GM19467 (cell line): Measurements from ENCODE around the gene CCNF.

Experiments used
- ATAC-seq: cut with Tn5 transposase; IDR thresholded peaks from one replicate; pipeline ENCODE4 v1.9.1; 2021; ENCODE audit warnings: mild to moderate bottlenecking, moderate library complexity; ENCODE audit not compliant: unreplicated experiment

Gene CCNF

DNA sequence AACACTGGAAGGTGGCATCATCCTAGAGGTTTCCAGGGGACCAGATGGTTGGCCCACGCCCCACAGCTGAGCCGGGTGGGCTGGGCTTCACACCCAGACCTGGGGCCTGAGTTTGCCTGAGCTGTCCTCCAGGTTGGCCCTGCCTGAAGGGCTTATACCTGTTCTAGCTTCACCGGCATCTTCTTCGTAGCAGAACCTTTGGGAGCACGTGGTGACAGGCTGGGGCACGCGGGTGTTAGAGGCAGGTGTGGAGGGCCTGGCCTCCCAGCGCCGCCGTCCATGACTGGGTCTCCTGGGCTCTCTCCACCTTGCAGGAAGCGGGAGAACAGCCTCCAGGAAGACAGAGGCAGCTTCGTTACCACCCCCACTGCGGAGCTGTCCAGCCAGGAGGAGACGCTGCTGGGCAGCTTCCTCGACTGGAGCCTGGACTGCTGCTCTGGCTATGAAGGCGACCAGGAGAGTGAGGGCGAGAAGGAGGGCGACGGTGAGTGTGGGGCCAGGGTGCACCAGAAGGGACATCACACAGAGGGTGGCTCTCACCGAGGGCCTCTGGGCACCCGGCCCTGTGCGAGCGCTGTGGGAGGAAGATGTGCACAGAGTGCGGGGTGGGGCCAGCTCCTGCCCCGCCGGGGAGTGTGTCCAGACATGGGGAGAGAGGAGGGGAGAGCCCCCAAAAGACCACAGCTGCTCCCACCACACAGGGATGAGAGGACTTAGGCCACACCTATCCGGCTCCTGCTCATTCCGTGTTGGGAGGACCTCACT, 26.0 kb downstream of the CCNF start:
- no peak for ATAC-seq

DNA sequence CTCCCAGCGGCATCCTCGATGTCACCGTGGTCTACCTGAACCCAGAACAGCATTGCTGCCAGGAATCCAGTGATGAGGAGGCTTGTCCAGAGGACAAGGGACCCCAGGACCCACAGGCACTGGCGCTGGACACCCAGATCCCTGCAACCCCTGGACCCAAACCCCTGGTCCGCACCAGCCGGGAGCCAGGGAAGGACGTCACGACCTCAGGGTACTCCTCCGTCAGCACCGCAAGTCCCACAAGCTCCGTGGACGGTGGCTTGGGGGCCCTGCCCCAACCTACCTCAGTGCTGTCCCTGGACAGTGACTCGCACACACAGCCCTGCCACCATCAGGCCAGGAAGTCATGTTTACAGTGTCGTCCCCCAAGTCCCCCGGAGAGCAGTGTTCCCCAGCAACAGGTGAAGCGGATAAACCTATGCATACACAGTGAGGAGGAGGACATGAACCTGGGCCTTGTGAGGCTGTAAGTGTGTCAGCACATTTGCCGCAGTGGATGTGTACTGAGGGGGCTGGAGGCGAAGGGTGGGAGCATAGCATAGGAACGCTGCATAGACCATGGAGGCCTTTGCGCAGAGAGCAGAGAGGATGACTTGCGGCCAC, 27.4 kb downstream of the CCNF start:
- ATAC-seq: no peak

DNA sequence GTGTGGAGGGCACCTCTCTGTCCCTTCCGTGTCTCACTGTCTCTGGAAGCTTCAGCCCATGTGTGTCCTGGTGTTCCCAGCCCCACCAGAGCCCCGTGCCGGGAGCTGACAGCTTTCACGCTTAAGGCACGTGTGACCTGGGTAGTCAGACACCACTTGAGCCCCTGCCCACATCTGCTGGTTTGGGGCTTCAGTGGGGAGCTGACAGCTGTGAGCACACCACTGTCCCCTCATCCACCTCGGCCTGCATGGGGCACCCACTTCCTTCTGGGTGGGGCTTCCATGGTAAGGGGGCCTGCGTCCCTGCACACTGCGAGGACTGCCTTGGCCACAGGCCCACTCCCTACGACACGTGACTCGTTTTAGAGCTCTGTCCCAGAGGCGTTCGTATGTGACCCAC, 28.0 kb downstream of the CCNF start:
- no peak for ATAC-seq

DNA sequence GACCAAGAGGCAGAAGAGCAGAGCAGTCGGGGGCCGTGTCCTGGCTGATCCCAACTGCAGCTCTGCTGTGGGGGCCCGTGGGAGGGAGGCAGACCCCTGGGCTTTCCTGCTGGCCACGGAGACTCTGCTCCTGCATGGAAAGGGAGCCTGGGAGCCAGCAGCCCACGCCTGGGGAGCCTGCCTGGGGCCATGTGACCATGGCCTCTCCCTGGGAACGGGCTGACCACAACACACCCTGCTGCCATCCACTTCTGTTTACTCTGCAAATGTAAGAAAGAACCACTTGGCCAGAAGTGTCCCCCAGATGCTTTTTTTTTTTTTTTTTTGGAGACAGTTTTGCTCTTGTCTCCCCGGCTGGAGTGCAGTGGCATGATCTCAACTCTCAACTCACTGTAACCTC, 28.7 kb downstream of the CCNF start:
- ATAC-seq: no peak

DNA sequence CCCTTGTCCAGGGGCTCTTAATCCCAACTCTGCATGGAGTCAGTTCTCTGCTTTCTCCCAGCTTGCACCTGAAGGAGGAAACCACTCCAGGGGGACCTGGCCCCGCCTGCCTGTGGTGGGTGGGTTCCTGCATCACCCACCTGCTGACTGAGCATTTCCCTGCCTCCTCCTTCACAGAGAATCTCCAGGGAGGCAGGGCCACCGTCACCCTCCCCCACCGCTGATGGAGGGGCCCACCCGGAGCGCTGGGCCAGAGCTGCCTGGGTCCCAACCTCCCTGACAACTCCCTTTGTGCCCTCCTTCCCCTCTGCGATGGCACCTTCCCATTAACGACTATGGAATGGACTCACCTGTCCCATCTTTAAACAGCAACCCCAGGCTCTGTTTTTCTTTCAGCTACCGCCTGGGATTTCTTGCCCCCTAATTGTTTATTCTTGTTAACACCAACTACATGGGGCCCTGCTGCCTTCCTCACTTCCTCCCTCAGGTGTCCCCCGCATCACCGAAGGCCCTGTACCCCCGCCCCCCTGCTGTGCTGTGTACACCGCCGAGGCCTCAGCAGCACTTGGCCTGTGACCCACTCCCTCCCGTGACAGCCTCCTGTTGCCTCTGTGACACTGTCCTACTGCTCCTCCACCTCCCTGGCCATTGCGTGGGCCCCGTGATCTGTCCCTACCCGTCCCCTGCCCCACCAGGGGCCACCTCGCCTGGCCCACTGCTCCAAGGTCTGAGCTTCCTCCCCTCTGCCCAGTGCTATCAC, 29.8 kb downstream of the CCNF start:
- ATAC-seq: no peak

DNA sequence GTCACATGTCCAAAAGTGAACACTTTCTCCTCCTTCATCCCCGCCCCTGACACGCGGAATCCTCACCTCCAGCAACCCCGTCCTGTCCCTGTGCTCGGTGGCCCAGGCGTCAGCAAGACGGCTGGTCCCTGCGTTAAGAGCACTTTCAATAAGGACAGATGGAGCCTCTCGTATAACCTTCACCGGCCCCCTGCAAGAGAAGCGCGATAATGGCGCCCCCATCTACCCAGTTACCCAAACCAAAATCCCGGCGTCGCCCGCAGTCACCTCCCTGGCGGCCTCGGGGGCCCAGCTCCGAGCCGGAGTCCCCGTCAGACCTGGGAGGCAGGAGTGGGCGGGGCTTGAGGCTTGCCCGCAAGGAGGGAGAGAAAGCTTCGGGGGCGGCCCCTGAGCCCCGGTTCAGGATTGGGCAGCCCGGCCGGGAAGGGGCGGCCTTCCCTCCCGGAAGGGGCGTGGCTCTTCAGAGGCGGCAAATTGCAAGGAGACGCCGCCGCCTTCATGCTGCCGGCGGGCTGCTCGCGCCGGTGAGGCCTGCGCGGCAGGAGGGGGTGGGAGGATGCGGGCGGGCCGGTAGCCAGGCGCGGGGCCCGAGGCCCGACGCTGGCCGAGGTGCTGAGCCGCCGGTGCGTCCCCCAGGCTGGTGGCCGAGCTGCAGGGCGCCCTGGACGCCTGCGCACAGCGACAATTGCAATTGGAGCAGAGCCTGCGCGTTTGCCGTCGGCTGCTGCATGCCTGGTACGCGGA, 30.6 kb downstream of the CCNF start, which contains the start of gene TEDC2:
Gene TEDC2 (plus strand): TSS at position 463 of the 744 bp plus-strand sequence. CDS start 36 bp downstream, at position 499.
- ATAC-seq: peak; percentile 75

DNA sequence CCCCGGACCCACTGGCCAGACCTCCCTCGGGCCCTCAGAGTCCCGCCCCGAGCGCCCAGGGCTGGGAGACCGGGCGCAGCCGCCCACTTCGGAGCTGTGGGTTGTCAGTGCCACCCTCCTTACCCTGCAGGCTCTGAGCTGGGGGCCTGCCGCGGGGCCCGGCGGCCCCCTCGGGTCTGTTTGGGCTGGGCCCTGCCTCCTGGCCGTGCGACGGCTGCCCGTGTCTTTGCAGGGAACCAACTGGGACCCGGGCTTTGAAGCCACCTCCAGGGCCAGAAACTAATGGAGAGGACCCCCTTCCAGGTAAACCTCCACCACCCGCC, 31.1 kb downstream of the CCNF start:
- ATAC-seq: no peak

DNA sequence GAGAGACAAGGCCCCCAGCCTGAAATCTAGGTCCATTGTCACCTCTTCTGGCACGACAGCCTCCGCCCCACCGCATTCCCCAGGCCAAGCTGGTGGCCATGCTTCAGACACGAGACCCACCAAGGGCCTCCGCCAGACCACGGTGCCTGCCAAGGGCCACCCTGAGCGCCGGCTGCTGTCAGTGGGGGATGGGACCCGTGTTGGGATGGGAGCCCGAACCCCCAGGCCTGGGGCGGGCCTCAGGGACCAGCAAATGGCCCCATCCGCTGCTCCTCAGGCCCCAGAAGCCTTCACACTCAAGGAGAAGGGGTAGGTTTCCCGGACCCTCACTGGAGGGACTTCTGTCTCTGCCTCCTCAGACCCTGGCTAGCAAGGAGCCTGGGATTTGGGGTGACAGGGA, 31.7 kb downstream of the CCNF start:
- ATAC-seq: no peak

DNA sequence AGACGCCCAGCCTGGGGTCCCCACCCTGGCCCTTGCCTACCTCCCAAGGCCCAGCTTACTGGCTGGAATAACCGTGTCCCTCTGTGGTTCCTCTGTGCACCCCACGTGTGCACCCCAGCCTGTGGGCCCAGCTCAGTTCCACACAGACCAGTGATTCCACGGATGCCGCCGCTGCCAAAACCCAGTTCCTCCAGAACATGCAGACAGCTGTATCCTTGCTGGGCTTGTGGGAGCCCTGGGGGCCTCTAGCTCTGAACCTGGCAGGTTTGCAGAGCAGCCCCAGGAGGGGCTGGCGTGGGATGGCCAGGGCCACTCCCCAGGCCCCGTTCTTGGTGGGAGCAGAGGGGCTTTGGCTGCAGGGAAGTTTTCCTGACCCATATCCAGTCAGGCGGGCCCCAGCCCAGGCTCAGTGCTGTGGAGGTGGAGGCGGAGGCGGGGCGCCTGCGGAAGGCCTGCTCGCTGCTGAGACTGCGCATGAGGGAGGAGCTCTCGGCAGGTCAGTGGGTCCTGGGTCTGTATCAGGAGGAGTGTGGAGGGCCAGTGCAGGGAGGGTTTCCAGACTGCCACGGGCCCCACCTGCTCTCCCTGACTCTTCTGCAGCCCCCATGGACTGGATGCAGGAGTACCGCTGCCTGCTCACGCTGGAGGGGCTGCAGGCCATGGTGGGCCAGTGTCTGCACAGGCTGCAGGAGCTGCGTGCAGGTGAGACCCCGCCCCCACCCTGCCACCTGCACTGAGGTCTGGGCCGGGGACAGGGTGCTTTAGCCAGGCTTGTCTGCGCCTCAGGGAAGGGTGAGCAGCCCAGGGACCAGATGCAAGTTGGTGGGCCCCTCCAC, 33.0 kb downstream of the CCNF start:
- ATAC-seq: no peak

DNA sequence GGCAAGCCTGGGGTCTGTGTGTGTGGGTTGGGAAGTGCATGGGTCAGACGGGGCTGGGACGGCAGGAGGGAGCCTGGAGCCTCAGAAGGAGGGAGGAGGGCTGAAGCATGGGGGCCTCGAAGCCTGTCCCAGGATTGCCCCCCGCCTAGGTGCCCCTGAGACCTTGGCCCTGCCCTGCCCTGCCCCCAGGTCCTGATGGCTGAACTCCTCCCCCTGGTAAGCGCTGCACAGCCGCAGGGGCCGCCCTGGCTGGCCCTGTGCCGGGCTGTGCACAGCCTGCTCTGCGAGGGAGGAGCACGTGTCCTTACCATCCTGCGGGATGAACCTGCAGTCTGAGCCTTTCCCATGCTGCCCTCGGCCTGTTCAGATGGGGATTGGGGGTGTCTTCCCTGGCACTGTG, 35.1 kb downstream of the CCNF start:
- no peak for ATAC-seq

DNA sequence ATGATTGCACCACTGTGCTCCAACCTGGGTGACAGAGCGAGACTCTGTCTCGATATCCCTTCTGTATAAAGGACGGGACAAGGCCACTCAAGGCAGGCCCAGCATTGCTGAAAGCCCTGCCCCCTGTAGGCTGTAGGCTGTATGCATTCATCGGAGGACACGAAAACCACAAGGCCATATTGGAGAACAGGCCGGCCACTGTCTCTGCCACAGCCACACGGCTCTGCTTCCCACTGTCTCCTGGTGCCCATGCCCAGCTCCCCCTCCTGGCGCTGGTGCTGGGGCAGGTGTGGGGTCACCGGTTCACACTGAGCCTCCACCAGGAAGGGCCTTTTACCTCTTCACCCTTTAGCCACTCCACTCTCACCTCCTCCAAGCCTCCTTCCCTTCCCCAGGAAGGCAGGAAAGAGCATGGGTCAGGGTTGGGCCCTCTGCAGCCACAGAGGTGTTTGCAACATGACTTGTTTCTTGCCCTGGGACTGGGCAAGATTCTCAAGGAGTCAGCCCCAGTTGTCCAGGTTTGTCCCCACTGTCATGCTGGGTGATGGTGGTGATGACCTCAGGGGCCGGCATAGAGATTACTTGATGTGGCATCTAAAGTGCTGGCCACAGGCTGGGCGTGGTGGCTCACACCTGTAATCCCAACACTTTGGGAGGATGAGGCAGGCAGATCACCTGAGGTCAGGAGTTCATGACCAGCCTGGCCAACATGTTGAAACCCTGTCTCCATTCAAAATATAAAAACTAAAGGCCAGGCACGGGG, 36.6 kb downstream of the CCNF start:
- no peak for ATAC-seq

DNA sequence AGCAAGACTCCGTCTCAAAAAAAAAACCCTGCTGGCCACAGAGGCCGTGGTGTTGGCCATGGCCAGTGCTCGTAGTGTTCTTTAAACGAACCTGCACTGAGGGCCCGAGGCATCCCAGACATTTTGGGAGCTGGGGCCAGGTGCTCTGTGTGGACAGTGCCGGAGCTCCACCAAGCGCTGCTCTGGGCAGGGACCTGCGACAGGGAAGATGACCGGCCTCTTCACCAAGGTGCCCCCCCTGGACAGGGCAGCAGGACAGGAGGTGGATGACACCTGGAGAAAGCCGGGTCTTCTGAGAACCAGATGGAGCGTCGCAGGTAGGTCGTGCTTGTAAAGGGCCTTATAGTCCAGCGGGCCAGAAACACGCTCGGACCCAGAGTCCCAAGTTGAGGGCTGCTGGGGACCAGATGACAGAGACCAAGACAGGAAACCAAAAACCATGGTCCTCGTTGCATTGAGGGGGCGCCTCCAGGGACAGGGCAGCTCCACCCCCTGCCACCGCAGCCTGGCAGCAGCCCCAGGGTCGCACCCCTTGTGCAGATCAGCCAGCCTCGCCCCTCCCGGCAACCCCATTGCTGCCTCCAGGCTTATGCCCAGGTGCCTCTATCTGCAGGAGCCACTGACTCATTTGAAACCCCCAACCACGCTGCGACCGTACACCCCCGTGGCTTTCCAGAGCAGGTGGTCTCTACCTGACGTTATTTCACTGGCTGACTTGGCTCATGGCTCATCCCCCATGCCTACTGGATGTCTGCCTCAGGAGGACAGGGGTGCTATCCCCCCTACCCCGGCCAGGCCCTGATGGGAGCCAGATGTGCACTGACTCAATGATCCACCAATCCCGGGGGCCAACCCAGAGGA, 37.6 kb downstream of the CCNF start:
- no peak for ATAC-seq

DNA sequence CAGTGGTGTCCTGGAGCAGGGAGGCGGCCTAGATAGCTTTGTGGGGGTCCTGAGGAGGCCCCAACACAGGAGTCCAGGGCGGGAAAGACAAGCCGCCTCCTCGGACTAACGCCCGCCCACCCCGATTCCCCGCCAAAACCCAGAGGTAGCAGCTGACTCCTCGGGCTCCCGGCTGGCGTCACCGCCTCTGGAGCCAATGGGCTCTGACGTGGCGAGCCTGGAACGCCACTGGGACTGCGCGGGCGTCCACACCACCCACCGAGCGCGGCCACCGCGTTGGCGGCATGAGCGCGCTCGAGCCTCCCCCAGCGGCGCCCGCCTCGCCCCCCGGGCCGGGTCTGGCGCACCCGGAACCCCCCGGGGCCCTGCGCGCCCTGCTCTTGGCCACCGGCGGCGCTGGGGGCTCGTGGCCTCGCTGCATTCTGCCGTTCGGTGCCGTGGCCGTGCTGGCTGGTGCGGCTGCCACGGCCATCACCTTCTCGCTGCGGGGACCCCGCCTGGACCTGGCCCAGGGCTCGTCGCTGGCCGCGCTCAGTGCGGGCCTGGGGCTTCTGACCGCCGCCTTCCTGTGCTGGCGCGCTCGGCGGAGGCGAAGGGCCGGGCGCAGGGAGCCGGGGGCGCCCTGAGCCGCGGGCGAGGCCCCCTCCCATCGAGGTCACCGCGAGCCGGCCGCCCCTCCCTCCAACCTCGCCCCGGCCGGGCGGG, 38.4 kb downstream of the CCNF start:
- no peak for ATAC-seq

DNA sequence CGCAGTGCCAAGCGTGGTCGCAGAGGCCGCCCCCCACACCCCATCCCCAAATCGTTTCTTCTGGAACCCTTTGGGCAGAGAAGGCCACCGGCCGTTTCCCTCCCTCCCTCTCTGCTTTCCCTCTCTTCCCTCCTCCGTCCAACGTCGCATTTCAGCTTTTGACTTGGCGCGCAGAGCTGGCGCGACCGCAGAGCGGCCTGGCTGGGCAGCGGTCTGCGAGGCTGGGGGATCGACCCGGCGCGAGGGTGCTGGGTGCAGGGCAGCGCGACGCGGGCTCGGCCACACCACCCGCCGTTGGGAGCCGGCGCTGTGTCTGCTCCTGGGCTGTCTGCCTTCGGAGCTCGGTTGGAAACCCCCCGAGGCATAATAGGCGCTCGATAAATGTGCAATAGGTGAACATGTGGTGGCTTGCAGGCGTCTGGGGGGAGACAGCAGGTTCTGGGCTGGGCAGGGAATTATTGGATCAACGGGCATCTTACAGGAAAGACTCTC, 39.0 kb downstream of the CCNF start:
- ATAC-seq: no peak

DNA sequence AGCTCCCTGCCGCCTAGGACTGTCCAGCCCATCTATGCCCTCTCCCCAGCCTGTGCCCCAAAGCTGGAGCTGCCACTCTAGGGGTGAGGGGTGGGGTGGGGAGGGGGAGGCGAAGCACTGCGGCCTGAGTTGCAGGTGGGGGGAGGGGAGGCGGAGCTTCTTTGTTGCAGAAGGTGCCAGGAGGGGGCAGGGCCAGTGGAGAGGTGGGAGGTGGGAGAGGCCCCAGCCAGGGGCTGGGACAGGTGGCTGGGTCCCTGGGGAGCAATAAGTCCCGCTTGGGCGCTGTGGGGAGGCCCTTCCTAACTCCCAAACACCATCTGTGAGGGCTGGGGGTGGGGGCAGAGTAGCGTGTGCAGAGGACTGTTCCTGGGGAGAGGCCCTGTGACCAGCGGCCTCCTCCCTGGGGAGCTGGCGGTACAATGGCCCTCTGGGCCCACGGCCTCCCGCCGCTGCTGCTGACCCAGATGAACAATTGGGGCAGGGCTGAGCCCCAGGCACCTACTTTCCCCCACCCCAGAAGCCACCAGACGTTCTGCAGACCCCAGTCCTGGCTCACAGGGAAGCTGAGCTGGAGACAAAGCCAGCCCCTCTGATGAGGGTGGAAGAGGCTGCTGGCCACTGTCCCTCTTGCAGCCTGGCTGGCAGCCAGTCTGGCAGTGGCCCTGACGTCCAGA, 39.6 kb downstream of the CCNF start:
- no peak for ATAC-seq

DNA sequence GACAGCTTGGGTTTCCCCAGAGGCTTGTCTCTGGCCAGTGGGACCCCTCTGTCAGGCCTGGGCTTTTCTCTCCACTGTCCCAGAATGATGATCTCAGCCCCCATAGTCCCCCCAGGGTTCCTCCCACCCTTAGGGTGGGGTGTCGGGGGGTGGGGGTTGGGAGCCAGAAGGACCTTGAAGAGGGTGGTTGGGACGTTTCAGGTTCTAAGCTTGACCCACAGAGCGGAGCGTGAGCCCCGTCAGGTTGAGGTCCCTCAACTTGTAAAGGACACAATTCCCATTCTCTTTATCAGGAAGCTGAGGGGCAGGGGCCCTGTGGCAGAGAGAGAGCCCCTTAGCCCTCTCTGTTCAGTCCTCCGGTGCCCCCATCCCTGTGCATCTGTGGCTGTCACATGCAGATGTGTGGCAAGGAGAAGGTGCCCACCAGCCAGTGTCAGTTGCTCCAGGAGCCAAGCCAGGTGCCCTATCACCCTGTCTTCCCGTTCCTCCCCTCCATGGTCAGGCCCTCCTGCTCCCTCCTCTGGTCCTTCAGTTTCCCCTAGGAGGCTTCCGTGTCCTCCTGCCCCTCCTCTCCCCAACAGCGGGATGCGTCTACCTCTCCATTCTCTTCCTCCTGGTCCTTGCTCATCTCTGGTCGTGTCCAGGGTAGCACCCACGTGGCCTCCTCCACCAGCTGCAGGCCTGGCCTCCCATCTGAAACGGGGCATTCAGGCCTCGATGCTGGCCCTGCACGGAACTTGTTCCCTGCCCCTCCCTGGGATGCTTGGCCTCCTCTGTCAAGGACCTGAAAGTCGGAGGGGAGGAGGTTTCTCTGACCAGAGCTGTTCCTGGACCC, 40.4 kb downstream of the CCNF start:
- ATAC-seq: no peak

DNA sequence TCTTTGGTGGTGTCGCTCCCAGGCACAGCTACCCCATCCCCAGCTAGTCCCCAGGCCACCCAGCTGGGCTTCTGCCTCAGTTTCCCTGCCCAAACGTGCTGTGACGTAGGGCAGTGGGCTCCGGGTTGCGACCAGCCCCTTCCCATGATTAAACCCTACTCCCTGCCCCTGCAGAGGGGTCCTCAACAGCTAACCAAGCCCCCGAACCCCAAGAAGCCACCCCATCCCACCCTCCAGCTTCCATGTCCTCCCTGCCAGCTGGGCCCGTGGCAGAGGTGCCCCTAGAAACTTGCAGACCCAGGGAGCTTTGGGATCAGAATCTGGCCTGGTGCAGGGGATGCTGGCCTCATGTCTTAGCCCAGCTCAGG, 41.0 kb downstream of the CCNF start:
- no peak for ATAC-seq
